Effector memory CD8-positive, alpha-beta T cell (primary cell): ENCODE measurements around the gene NATD1.

ENCODE experiments used
- ATAC-seq: fragments of 150-1000 bp; cut with Tn5 transposase; replicated peaks from 2 replicates; pipeline ENCODE4 v1.10.0; 2021; ENCODE audit warnings: mild to moderate bottlenecking, moderate library complexity
- DNase-seq, 3 experiments: peaks; one replicate each; pipeline ENCODE4 v3.0.0; 2021
- H3K27ac Mint-ChIP-seq, 2 donors: one replicate each; pipeline ENCODE4 v1.8.0; 2022; ENCODE audit warnings: mild to moderate bottlenecking in 2 of 2, mixed read lengths in 2 of 2, moderate library complexity in 2 of 2
- H3K27me3 Mint-ChIP-seq, 2 donors: one replicate each; pipeline ENCODE4 v1.8.0; 2022; ENCODE audit warnings: mixed read lengths in 2 of 2
- H3K36me3 Mint-ChIP-seq: one replicate; pipeline ENCODE4 v1.8.0; 2022; ENCODE audit warnings: mild to moderate bottlenecking, moderate library complexity, mixed read lengths; ENCODE audit not compliant: insufficient read depth
- H3K4me1 Mint-ChIP-seq, 2 donors: one replicate each; pipeline ENCODE4 v1.8.0; 2022; ENCODE audit warnings: low read depth in 2 of 2, mixed read lengths in 2 of 2
- H3K4me3 Mint-ChIP-seq, 2 donors: one replicate each; pipeline ENCODE4 v1.8.0; 2022; ENCODE audit warnings: mild to moderate bottlenecking in 2 of 2, mixed read lengths in 2 of 2, moderate library complexity in 2 of 2
- H3K9me3 Mint-ChIP-seq, 2 donors: one replicate each; pipeline ENCODE4 v1.8.0; 2022; ENCODE audit warnings: mixed read lengths in 2 of 2

Gene NATD1

GRCh38 chr17:21218831-21219380 lies 34.3 kb downstream of the NATD1 start:
- H3K36me3 Mint-ChIP-seq = peaks cover 6% of the 10 kb centered on the region
- H3K4me3 Mint-ChIP-seq = no peak overlapping the region
- no peaks in the 10 kb centered on the region for H3K9me3 Mint-ChIP-seq
- DNase-seq = no peak
- peaks cover 14 to 15% of the 10 kb centered on the region in 2 donors for H3K4me1 Mint-ChIP-seq
- H3K27ac Mint-ChIP-seq = no peak overlapping the region
- no peaks in the 10 kb centered on the region for H3K27me3 Mint-ChIP-seq
- no peak for ATAC-seq

GRCh38 chr17:21218101-21218500 lies 35.1 kb downstream of the NATD1 start:
- Mint-ChIP-seq H3K36me3 (peaks cover 7% of the 10 kb centered on the region), H3K27ac (no peak overlapping the region), H3K9me3 (no peaks in the 10 kb centered on the region), H3K4me3 (no peak overlapping the region), H3K4me1 (peaks cover 19% of the 10 kb centered on the region in 2 donors), H3K27me3 (no peaks in the 10 kb centered on the region)
- ATAC-seq = no peak
- DNase-seq = no peak

- Mint-ChIP-seq H3K4me3 (no peak overlapping the region), H3K27me3 (no peaks in the 10 kb centered on the region), H3K36me3 (peaks cover 7% of the 10 kb centered on the region), H3K27ac (peak overlapping the region; percentile 23 to 63), H3K9me3 (no peaks in the 10 kb centered on the region), H3K4me1 (peaks cover 24 to 25% of the 10 kb centered on the region in 2 donors)
- ATAC-seq (no peak), DNase-seq (no peak)
Observed at GRCh38 chr17:21217346-21217745, 35.9 kb downstream of the NATD1 start.

GRCh38 chr17:21215935-21216334 lies 37.3 kb downstream of the NATD1 start:
- Mint-ChIP-seq H3K27me3 (no peaks in the 10 kb centered on the region), H3K36me3 (peaks cover 7% of the 10 kb centered on the region), H3K4me3 (peak overlapping the region; percentile 87 to 92), H3K27ac (peak overlapping the region; percentile 93 to 94), H3K9me3 (no peaks in the 10 kb centered on the region), H3K4me1 (peaks cover 30 to 33% of the 10 kb centered on the region in 2 donors)
- ATAC-seq (no peak), DNase-seq (no peak)

GRCh38 chr17:21214777-21215541 lies 38.3 kb downstream of the NATD1 start:
- Mint-ChIP-seq H3K36me3 (peaks cover 7% of the 10 kb centered on the region), H3K4me3 (peak overlapping the region; percentile 87 to 92), H3K4me1 (peaks cover 33% of the 10 kb centered on the region in 2 donors), H3K27ac (peak overlapping the region; percentile 93 to 94), H3K27me3 (no peaks in the 10 kb centered on the region), H3K9me3 (no peaks in the 10 kb centered on the region)
- ATAC-seq (no peak), DNase-seq (peak in 1 of 3 experiments; percentile 2)

GRCh38 chr17:21214015-21214776 lies 39.0 kb downstream of the NATD1 start, which contains the start of gene TMEM11:
TMEM11 (minus strand) TSS chr17:21214161; CDS start chr17:21214152, 9 bp downstream.
- Mint-ChIP-seq H3K27me3 (no peaks in the 10 kb centered on the region), H3K4me3 (peak within 1 kb of the TSS; percentile 87 to 92), H3K36me3 (peaks cover 7% of the 10 kb centered on the region), H3K9me3 (no peaks in the 10 kb centered on the region), H3K27ac (peak within 1 kb of the TSS; percentile 93 to 94), H3K4me1 (peaks cover 33% of the 10 kb centered on the region in 2 donors)
- peak; percentile 93 to 95 (median 94) for DNase-seq
- peak; percentile 89 for ATAC-seq

- Mint-ChIP-seq H3K36me3 (peaks cover 7% of the 10 kb centered on the region), H3K4me1 (peaks cover 33% of the 10 kb centered on the region in 2 donors), H3K4me3 (peak overlapping the region; percentile 87 to 92), H3K9me3 (no peaks in the 10 kb centered on the region), H3K27ac (peak overlapping the region; percentile 93 to 94), H3K27me3 (no peaks in the 10 kb centered on the region)
- ATAC-seq = peak; percentile 5
- DNase-seq = peak in 1 of 3 experiments; percentile 8
Observed at GRCh38 chr17:21213638-21214014, 39.6 kb downstream of the NATD1 start.

- Mint-ChIP-seq H3K9me3 (no peaks in the 10 kb centered on the region), H3K4me1 (peaks cover 33 to 35% of the 10 kb centered on the region in 2 donors), H3K27me3 (no peaks in the 10 kb centered on the region), H3K27ac (peak overlapping the region; percentile 93 to 94), H3K4me3 (peak overlapping the region; percentile 87 to 92), H3K36me3 (peaks cover 7% of the 10 kb centered on the region)
- DNase-seq (no peak), ATAC-seq (no peak)
Observed at GRCh38 chr17:21212826-21213637, 40.2 kb downstream of the NATD1 start.

GRCh38 chr17:21211825-21212479 lies 41.3 kb downstream of the NATD1 start:
- Mint-ChIP-seq H3K27ac (peak overlapping the region; percentile 93 to 94), H3K36me3 (peaks cover 7% of the 10 kb centered on the region), H3K27me3 (no peaks in the 10 kb centered on the region), H3K4me3 (peak overlapping the region; percentile 31 to 87), H3K4me1 (peaks cover 30 to 33% of the 10 kb centered on the region in 2 donors), H3K9me3 (no peaks in the 10 kb centered on the region)
- DNase-seq (no peak), ATAC-seq (no peak)

- Mint-ChIP-seq H3K4me3 (no peak overlapping the region), H3K36me3 (peaks cover 12% of the 10 kb centered on the region), H3K4me1 (peaks cover 29 to 31% of the 10 kb centered on the region in 2 donors), H3K27me3 (no peaks in the 10 kb centered on the region), H3K27ac (peak overlapping the region; percentile 5 to 68), H3K9me3 (no peaks in the 10 kb centered on the region)
- ATAC-seq (no peak), DNase-seq (no peak)
Observed at GRCh38 chr17:21210411-21211076, 42.7 kb downstream of the NATD1 start.

GRCh38 chr17:21209511-21210175 lies 43.6 kb downstream of the NATD1 start:
- Mint-ChIP-seq H3K4me1 (peaks cover 25 to 33% of the 10 kb centered on the region in 2 donors), H3K27ac (peak overlapping the region in 1 of 2 donors; percentile 68), H3K36me3 (peaks cover 9% of the 10 kb centered on the region), H3K27me3 (no peaks in the 10 kb centered on the region), H3K4me3 (no peak overlapping the region), H3K9me3 (no peaks in the 10 kb centered on the region)
- no peak for DNase-seq
- no peak for ATAC-seq

GRCh38 chr17:21208352-21208751 lies 44.9 kb downstream of the NATD1 start:
- Mint-ChIP-seq H3K4me1 (peaks cover 26 to 35% of the 10 kb centered on the region in 2 donors), H3K9me3 (no peaks in the 10 kb centered on the region), H3K27ac (no peak overlapping the region), H3K36me3 (peaks cover 4% of the 10 kb centered on the region), H3K4me3 (no peak overlapping the region), H3K27me3 (no peaks in the 10 kb centered on the region)
- DNase-seq (no peak), ATAC-seq (no peak)
